ENCODE data around the gene ACSS2. TPM values are rescaled to one million over a fixed set of nuclear protein-coding genes. Genes with fewer than 3 reads are reported as not detected.

The ACSS2 gene, protein sequence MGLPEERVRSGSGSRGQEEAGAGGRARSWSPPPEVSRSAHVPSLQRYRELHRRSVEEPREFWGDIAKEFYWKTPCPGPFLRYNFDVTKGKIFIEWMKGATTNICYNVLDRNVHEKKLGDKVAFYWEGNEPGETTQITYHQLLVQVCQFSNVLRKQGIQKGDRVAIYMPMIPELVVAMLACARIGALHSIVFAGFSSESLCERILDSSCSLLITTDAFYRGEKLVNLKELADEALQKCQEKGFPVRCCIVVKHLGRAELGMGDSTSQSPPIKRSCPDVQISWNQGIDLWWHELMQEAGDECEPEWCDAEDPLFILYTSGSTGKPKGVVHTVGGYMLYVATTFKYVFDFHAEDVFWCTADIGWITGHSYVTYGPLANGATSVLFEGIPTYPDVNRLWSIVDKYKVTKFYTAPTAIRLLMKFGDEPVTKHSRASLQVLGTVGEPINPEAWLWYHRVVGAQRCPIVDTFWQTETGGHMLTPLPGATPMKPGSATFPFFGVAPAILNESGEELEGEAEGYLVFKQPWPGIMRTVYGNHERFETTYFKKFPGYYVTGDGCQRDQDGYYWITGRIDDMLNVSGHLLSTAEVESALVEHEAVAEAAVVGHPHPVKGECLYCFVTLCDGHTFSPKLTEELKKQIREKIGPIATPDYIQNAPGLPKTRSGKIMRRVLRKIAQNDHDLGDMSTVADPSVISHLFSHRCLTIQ
- total RNA-seq: 42.7 TPM

DNA sequence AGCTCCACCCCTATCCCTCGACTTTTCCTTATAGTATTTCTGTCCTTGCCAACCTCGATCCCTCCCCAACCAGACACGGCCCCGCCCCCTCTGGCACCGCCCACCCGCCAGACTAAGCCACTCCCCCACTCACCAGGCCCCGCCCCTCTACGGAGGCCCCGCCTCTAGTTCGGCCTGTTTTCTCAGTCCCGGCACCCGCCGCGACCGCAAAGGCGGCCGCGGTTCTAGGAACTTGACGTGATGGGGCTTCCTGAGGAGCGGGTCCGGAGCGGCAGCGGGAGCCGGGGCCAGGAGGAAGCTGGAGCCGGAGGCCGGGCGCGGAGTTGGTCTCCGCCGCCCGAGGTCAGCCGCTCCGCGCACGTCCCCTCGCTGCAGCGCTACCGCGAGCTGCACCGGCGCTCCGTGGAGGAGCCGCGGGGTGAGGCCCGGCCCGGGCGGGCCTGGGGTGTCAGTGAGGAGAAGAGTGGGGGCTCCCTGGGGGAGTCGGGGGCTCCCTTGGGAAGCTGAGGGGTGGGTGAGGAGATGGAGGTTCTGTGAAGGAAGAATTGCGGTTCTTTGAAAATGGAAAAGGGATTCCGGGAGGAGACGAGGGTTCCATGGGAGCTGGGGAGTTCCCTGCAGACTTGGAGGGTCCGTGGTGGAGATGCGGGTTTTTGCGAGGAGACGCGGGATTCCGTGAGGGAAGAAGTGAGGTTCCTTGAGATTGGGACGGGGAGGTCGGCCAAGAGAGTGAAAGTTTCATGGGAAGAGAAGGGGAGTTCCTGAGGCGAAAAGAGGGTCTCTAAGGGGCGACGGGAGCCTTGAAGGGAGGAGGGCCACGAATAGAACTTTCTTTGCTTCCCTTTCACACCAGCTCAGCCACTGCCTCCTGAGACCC lies at the start of gene ACSS2:
Gene ACSS2, plus strand, starts transcription at position 207 of the 877 bp plus-strand sequence. Its CDS starts 34 bp downstream, at position 241.
- peak; percentile 100 for DNase-seq (ENCODE audit: low spot score)

DNA sequence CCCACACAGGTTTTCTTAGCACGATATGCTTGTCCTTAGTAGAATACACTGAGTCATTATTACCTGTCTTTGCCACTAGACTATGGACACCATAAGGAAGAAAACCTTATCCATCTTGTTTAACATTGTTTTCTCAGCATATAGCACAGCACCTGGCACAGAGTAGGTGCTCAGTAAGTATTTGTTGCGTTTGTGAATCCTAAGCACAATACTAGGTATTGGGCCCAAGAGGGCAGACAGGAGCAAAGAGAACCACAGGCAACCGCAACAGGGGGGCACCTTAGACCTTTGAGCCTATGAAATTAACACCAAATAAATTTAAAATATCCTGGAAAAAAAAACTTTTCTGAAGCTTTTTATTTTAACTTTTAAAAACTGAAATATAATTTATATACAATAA lies 47.2 kb upstream of the ACSS2 start:
- ATAC-seq: no peak
- no peak for DNase-seq (ENCODE audit: low spot score)

More for the DNA sequence above, at the start of gene ACSS2:
- peak; percentile 81 for ATAC-seq

DNA sequence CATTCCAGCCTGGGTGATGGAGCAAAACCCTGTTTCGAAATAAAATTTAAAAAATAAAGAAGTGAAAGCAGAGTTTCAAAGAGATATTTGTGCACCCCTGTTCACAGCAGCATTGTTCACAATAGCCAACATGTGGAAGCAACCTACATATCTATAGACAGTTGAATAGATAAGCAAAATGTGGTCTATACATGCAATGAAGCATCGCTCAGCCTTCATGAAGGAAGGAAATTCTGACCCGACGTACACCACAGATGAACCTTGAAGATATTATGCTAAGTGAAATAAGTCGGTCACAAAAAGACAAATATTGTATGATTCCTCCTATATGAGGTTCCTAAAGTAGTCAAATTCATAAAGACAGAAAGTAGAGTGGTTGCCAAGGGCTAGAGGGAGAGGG lies 44.5 kb upstream of the ACSS2 start:
- DNase-seq (ENCODE audit: low spot score) (no peak), ATAC-seq (no peak)

DNA sequence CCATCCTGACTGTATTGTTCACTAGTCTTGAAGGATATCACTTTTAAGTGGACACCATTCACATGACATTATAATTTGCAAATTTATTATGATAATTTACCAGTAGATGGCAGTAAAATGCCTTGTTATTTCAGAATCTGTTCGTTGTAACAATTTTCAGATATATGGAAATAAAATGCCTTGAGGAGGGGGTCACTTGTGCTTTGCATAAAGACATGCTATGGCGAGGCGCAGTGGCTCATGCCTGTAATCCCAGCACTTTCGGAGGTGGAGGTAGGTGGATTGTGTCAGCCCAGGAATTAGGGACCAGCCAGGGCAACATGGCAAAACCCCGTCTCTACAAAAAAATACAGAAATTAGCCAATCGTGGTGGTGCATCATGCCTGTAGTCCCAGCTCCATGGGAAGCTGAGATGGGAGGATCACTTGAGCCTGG lies 41.9 kb upstream of the ACSS2 start:
- ATAC-seq: peak; percentile 76
- no peak for DNase-seq (ENCODE audit: low spot score)

DNA sequence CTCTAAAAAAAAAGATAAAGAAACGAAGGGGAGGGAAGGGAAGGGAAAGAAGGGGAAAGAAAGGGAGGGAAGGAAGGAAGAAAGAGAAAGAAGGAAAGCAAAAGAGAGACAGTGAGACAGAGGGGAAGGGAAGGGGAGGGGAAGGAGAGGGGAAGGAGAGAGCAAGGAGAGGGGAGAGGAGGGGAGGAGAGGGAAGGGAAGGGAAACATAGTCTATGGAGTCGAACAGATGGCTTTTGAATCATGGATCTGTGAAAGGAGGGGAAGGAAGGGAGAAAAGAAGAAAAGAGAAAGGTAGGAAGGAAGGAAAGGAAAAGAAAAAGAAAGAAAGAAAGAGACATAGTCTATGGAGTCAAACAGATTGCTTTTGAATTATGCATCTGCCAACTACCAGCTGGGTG lies 34.3 kb upstream of the ACSS2 start:
- no peak for ATAC-seq
- DNase-seq (ENCODE audit: low spot score): no peak

DNA sequence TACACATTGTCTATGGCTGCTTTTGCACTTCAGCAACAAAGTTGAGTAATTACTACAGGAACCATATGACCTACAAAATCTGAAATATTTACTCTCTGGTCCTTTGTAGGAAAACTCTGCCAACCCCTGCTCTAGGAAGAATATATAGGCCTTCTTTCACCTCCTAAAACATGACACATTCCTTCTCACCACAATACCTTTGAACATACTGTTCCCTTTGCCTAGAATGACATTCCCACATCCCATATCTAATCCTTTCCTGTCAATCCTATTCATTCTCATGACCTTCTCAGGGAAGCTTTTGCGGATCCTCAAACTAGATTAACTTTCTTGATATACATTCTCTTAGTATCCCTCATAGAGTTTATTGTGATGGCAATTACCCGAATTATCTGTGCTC lies 33.0 kb upstream of the ACSS2 start:
- no peak for DNase-seq (ENCODE audit: low spot score)
- ATAC-seq: no peak

DNA sequence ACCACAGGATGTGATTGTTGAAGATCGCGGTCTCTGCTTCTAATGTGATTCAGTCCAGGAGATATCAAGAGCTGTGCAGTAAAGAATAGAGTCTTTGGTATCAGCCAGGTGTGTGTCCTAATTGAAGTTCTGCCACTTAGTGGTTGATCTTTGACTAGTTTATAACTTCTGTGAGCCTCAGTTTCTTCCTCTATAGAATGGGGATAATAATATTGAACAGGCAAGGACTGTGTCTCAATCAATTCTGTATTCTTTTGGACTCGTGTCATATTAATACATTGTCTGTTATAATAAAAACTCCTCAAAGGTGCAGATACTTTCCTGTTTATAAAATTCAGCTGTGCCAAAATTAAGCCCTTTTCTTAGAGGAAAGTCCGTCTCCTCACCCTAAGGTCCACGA lies 27.8 kb upstream of the ACSS2 start:
- no peak for DNase-seq (ENCODE audit: low spot score)

DNA sequence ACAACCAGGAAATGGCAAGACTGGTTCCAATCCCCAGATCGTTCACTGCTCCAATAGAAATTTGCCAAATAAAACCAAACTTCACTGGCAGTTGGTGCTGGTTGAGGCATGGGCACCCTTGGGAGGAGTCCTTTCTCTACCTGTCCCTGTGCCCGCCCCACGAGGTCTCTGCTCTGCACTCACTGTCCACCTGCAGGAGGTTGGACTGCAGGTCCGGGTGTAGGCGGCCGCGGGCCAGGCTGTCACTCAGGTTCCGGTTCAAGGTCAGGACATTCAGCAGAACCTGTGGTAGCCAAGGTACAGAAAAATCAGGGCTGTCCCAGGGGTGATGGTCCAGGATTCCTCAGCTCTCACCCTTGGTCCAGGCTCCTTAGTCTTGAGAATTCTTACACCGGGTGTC lies 26.6 kb upstream of the ACSS2 start:
- ATAC-seq: no peak
- no peak for DNase-seq (ENCODE audit: low spot score)

More for the DNA sequence above, 27.8 kb upstream of the ACSS2 start:
- ATAC-seq: no peak

DNA sequence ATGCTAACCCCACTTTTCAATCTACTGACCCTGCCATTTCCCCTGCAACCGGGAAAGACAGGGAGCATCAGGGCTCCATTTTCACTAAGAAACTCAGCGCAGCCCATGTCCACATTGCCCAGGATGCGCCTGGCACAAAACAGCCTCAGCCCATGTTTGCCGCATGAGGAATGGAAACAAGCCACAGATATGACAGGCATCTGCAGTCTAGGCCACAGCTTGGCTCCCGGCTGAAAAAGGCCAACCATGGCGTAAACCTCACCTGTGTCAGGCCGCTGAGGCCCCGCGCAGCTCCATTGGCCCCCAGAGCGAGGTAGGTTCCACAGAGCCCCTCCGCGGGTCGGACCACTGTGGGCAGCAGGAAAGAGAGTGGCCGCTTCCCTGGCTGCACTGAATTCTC lies 25.4 kb upstream of the ACSS2 start:
- DNase-seq (ENCODE audit: low spot score): no peak
- ATAC-seq: no peak

DNA sequence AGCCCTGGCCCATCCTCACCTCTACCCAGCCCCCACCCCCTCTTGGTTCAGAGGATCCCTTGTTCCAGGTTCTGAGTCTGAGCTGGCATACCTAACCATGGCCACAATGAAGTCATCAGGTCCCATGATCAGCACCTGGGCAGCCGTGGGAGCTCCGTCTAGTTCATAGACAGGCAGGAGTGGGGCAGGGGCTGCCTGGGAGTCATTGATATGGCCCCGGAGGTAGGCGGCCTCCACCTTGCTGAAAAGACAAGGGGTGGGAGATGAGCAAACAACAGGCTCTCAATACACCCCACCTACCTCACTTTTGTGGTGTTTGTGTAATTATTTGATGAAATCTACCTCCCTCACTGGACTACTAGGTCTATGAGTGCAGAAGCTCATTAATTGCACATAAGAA lies 24.1 kb upstream of the ACSS2 start:
- ATAC-seq: no peak
- DNase-seq (ENCODE audit: low spot score): no peak

DNA sequence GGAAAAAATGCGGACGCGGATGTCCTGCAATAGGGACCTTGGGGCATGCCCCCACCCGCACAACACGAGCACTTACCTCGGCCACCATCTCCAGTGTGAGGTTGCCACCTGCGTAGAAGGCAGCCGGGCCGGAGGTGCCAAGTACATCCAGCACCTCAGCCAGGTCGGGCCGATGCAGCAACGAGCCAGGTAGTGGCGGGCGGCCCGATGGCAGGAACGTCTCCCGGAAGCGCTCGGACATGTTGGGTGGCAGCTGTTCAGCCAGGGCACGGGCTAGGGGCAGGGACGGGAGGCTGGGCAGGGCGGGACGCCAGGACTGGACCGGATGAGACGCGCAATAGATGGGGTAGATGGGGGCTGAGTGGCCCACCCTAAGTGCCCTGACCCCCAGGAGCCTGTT lies 17.0 kb upstream of the ACSS2 start:
- ATAC-seq (no peak), DNase-seq (ENCODE audit: low spot score) (no peak)

DNA sequence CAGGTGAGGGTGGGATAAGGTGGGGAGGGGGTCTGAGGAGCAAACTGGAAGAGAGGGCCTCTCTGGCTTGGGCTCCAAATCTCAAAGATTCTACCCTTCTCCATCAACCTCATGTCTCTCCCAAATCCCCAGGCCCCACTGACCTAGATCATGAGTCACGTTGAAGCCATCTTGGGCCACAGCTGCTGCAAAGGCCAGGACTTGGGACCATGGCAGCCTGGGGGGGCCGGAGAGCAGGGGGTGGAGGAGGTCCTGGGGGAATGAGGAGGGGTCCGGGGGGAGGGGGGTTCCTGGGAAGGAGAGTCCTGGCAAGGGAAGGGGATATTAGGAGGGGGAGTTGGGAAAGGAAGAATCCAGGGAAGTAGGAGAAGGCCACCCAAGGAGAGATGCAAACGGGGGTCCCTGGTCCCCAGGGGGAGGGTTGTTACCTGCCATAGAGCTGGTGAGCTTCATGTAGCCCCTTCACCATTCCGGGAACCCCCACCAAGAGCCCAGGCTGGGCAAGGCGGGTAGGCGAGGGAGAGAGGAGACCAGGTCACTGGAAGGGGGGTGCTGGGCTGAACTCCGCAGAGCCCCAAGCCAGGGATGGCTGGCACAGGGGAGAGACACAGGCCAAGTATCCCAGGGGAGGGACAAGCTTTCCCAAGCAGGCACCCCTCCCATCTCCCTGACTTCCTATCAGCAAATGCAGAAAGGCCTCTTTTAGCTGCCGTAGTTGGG lies 16.4 kb upstream of the ACSS2 start:
- DNase-seq (ENCODE audit: low spot score) (no peak), ATAC-seq (no peak)

DNA sequence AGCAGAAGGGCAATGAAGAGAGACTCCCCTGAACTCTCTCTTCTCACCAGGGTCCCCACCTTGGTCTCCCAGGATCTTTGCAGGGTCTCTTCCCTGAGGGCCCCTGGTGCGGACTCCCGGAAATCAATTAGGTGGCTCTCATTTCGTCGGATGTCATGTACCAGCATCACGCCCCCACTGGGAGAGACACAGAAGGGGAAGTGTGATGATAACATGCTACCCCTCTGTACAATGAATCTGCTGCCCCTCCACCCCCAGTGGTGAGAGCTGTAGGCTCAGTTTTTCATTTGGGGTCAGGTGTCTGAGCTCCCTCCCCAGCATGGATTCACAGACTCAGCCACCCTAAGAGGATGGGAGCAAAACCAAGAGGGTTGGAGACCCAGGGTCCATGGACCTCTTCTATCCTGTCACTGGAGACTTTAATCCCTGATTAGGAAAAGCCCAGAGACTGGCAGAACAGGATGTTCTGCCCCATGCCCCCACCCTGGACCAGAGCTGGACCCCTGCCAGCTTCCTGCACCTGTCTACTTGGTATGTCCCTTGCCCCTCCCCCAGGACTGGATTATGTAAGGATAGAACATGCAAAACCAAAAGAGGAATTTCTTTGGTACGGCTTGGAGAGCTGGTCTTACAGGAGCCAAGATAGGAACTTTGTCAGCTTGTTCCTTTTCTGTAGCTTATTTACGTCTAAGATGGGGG lies 14.9 kb upstream of the ACSS2 start:
- no peak for ATAC-seq
- no peak for DNase-seq (ENCODE audit: low spot score)

DNA sequence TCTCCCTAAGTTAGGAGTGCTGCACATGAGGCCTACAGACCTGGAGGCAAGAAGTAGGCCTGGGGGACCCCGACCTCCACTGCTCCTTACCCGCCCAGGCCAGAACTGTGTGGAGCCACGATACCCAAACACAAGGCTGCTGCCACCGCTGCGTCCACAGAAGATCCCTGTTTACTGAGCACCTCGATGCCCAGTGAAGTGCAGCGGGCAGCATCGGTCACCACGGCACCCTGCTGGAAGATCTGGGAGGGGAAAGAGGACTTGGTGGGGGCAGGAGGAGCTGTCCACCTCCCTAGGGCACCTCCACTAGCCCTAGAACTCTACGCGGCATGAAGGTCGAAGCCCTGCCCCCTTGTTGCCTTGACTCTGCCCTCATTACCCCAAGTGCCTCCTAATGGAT lies 13.7 kb upstream of the ACSS2 start:
- no peak for ATAC-seq

DNA sequence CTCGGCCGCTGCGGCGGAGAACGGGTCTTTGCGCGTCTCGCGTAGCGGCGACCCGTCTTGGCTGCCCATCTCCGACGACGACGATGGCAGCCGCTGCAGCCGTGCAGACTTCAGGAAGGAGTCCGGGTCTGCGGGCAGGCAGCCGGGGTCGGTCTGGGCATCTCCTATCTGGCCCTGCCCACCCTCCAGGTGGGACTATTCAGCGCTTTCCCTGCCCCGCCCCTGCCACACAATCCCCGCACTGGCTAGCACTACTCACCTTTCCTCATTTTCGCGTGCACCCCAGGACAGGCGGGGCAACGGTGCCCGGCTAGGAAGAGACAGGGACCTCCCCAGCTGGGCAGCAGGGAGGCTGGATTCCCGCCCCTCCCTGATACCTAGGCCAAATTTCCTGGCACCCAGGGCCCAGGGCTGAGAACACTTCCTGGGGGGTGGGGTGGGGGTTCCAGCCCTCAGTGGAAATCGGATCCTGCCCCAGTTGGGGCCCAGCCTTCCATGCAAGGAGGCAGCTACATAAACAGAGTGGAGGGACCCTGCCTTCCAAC lies 12.9 kb upstream of the ACSS2 start:
- ATAC-seq: no peak
- no peak for DNase-seq (ENCODE audit: low spot score)

More for the DNA sequence above, 13.7 kb upstream of the ACSS2 start:
- DNase-seq (ENCODE audit: low spot score): no peak

DNA sequence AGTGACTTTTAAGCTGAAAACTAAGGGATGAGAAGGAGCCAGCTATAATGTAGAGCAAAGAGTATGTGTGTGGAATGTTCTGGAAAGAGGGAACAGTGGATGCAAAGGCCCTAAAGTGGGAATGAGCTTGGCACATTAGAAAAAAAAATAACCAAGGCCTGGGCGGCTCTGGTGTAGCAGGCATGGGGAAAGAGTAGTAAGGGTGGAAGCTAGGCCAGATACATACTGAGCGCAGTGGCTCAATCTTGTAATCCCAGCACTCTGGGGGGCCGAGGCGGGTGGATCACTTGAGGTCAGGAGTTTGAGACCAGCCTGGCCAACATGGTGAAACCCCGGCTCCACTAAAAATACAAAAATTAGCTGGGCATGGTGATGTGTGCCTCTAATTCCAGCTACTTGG lies 12.2 kb upstream of the ACSS2 start:
- ATAC-seq: no peak
- DNase-seq (ENCODE audit: low spot score): no peak

DNA sequence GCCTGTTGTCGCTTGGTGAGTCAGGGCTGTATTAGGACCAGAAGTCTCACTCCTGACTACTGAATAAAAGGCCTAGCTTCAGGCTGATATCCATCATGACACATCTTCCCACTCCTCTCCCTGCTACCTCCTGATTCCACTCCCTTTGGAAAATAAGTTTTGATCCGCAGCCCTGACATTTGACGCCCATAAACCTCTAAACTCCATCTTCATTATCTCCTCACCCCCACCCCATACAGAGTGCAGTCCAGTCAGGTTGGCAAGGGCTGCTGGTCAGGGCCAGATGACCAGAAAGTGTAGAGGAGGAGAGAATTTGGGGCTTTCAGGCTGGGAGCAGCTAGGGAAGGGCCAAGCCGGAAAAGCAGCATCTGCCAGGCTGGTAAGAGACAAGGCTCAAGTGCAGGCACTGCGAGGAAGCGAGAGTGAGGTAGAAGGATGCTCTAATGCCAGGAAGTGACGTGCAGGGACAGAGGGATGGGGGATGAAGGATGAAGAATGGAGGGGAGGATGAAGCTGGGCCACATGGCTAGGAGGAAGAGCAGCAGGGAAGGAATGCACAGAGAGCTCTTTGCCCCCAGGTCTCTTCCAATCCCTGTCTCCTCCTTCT lies 5.0 kb upstream of the ACSS2 start:
- ATAC-seq: no peak
- DNase-seq (ENCODE audit: low spot score): no peak

DNA sequence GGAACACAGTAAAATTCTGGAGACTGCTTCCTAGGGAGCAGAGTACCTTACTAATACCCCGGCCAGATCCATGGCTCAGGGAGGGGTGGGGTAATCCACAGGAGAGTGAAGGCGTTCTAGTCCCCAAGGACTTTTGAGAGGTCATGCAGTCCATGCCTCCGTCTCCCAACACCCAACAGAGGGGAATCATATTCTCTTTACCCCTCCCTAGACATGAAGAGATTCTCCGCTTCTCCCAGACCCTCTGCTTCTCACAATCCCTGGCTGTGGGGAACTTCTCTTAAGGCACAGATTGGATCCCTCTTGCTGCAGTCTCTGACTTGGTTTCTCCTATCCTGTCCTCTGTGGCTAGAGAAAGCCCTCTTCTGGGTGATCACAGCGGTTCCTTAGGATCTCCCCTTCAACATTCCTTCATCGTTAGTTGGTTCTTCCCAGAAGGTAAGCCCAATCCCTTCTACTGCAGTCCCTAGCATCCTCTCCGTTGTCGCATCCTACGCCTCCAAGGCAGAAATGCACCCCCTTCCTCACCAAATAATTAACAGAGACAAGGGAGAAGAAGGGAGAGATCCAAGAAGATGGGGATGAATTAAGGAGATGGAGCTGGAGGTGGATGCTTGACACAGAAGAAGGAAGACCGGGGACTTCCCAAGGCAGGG lies 4.3 kb upstream of the ACSS2 start:
- no peak for ATAC-seq
- DNase-seq (ENCODE audit: low spot score): no peak
